EL (cell line): ENCODE data around the gene STIP1.

Source experiments
- DNase-seq: peaks from one replicate; pipeline ENCODE4 v3.0.0-alpha.2; 2016

STIP1 gene

DNA sequence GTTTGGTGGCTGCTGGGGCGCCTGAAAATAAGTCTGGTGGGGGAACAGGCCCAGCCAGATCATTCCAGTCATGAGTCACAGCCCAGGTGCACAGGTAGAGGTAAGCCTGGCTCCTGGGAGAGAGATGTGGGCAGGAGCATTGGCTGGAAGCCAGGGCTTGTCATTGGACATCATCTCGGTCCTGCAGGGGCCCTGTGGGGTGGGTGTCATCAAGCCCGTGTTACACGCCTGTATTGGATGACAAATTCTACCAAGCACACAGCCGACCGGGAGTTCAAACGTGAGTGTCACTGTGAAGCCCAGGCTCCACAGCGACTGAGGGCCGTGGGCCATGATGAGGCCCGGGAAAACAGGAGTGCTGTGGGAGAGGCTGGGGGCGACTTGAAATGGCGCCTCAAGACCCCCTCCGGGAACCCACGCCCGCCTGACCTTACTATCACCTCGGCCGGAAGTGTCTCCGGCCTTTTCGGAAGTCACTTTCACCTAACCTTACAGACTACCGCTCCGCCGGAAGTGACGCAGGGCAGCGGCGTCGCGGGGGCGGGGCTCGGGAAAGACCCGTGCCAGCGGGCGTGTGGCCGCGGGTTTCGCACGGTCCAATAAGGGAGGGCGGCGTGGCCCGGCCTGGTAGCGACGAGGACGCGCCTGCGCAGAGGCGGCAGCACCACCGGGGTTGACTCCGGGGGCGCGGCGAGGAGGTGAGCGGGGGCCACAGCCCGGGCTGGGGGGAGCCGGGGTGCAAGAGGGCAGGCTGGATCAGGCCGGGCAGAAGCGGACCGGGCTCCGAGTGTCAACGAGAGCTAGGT is 54.7 kb downstream of the STIP1 start, which contains the start of gene FKBP2:
FKBP2 (plus strand) TSS at position 661 of the 806 bp plus-strand sequence. CDS start 1,293 bp downstream, outside the sequence.
- DNase-seq, result peak; percentile 97

DNA sequence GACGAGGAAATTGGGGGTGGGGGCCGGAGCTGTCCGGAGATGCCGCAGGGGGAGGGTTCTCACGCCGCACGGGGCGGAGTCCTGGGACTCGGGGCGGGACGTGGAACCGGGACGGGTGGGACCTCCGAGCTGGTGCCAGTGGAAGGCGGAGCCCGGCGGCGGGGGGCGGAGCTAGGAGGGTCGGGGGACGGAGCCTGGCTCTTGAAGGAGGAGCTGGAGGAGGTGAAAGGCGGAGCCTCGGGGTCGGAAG is 55.2 kb downstream of the STIP1 start:
- DNase-seq, result peak; percentile 99

DNA sequence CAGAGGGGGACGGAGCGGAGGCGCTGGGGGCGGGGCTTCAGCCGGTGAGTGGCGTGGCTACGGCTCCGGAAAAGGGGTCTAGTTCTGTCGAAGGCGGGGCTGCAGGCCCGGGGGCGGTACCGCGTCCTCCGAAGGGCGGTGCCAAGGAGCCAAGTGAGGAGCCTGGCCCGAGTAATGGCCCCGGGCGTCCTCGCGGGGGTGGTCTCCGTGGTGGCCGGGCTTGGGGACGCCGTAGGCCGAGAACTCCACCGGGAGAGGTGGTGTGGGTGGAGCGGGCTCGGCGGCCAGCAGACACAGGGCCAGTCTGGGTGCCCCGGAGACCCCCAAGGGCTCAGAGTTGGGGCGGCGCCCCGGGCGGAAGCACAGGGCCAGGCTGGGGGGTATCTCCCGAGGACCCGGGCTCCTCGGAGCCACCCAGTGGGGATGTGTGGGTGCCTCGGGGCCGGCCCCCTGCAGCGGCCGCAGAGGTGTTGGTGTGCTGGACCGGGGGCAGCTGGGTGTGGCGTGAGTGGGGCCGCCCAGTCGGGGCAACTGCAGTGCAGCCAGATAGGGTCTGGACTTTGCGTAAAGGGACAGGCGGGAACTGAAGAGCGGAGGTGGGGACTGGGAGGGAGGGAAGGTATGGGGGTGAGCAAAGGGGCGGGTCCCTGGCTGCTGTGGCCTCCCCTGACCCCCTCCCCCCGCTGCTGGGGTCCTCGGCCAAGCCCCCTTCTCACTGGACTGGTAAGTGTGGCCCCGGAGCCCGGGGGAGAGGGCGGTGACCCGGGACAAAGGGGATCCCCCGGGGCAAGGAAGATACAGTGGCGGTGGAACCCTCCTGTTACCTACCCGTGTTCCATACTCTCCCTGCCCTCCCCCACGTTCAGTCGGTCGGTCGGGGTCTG is 55.8 kb downstream of the STIP1 start:
- DNase-seq, result peak; percentile 71

DNA sequence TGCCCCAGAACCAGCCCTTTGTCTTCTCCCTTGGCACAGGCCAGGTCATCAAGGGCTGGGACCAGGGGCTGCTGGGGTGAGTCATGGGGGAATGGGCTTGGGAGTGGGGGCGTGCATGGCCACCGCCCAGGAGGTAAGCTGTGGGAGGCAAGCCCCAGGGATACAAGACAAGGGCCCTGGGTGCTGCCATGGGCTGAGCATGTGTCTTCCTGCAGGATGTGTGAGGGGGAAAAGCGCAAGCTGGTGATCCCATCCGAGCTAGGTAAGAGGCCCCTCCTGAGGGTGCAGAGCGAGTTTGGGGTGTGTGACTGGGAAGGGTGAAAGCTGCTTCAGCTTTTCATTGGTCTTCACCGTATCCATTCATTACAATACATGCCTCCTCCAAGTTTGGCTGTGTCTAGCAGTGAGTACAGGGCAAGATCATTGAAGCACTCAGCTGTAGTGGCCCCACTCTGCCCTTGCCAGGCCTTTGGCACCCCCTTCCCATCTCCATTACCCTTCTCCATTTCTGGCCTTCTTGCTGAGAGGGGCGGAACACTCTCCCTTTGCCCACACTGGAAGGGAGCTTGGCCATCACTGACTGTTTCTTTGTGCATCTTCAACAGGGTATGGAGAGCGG is 57.4 kb downstream of the STIP1 start:
- DNase-seq, result peak; percentile 21

DNA sequence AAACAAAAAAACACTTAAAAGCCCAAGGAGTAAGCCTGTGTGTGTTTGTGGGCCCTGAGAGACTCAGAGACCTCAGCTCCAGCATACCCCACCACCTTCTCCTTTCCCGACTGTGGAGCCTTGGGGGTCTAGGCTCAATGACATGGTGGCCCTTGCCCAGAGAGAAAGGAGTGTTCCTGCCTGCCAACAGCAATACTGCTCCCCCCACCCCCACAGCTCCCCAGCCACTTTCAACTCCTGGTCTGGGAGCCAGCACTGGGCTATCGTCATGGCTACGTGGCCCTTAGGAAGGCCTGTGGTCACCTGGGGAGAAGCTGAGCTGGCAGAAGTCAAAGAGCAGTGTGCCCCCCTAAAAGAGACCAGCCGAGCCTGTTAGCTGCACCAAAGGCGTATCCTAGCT is 58.1 kb downstream of the STIP1 start:
- DNase-seq, result no peak

DNA sequence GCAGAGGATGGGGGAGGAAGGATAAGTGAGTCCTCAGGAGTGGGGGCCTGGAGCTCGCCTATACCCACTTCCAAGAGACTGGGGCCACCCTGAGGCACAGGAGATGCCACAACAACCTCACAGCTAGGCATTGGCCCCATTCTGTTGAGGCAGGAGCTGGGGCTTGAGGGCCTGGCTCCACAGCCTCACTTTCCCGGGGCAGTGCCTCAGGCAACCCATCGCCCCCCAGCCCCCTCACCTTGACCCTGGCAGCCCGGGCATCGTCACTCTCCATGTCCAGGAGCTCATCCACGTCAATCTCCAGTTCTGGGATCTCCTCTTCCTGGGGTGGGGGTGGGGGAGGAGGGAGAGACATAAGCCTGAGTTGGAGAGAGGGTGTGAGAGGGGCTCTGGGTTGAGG is 59.0 kb downstream of the STIP1 start:
- DNase-seq, result no peak

DNA sequence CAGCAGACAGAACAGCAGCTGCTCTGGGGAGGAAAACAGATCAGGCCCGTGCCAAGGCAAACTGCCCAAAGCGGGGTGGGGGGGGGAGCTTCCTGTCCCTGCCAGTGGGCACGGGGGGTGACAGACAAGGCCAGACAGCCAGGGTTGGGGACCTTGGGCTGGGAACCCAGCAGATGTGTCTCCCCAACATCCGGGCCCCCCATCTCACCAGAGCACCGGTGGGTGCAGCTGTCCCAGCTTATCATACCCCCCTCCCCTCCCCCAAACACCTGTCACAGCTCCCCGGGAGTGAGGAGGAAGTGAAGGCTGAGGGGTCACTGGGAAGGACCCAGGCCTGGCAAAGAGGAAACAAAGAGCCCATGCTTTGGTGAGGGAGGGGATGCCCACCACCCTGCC is 59.4 kb downstream of the STIP1 start:
- DNase-seq, result peak; percentile 52

DNA sequence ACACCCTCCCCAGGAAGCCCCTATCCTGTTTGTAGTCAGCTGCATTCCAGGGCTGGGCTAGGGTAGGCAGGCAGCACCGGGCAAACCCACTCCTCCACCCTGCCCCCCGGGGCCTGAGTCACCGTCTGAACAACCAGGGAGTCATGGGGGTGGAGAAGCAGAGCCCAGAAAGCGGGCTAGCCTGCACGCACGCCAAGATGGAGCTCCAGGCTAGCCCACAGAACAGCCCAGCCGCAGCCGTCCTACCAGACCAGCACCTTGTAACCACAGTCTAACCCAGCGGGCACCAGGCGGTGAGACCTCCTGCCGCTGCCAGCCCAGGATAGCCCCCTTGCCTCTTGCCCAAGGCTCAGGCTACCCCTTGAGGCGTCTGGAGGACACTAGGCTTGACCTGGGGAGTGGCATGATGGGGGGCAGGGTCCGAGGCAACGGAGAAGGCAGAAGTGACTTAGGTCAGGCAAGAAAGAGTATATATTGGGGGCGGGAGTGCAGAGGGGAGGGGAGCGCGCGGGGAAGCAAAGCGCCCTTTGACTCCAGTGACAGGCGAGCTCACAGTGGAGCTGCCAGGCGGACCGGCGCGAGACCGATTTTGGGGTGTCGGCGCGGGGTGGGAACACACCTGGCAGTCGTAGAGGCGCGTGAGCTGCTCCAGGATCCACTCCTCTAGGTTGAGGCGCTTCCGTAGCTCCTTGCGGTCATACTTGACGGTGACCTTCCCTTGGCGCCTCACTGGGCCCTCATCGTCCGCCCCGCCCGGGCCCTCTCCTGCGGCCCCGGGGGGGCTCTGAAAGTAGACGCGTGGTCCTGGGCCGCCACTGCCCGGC is 60.0 kb downstream of the STIP1 start:
- DNase-seq, result peak; percentile 98

DNA sequence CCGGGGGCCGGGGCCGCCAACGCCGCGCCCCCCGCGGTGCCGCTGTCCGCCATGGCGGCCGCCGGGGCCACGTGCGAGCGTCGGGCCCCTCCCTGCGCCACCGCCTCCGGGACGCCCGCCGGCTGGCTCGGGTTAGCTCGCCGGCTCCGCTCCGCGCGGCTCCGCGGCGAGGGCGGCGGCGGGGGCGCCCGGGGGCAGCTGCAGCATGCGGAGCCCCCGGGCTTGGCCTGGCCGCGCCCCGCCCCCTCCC is 60.6 kb downstream of the STIP1 start:
- peak; percentile 17 for DNase-seq

DNA sequence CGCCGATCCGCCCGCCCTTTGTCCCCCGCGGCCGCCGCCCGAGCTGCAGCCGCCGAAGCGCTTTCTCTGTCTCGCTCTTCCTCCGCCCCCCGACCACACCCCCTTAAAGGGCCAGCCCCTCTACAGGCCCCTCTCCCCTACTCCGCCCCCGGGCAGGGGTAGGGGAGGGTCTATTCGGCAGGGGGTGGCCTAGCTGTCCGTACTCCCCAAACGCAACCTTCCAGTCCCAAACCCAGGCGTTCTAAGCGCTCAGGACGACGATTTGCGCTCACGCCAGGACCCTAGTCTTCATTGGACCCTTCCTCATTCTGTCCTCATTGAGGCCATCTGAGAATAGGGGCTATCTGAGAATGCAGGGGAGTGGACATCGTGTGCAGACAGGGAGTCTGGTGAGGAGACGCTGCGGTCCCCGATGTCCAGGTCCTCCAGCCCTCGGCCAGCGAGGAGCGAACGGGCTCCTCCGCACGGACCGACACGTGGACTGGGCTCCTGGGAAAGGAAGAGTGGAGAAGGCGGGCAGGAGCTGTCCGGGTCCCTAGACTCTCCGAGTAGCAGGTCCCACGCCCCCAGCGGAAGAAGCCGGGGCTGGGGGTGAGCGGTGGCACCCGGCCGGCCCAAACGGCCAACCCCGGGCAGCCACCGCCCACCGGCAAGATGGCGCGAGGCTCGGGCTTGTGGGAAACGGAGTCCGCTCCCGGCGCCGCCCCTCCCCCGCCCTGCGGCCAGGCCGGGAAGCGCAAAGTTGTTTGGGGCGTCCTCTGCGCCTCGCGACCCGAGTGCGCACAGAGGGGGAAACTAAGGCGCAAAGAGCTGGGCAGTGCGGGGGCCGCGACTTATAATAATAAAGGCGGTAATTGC is 61.1 kb downstream of the STIP1 start, which contains the start of gene PPP1R14B:
PPP1R14B (minus strand) TSS at position 73 of the 858 bp plus-strand sequence. CDS start 270 bp downstream, outside the sequence.
- DNase-seq, result peak; percentile 86

DNA sequence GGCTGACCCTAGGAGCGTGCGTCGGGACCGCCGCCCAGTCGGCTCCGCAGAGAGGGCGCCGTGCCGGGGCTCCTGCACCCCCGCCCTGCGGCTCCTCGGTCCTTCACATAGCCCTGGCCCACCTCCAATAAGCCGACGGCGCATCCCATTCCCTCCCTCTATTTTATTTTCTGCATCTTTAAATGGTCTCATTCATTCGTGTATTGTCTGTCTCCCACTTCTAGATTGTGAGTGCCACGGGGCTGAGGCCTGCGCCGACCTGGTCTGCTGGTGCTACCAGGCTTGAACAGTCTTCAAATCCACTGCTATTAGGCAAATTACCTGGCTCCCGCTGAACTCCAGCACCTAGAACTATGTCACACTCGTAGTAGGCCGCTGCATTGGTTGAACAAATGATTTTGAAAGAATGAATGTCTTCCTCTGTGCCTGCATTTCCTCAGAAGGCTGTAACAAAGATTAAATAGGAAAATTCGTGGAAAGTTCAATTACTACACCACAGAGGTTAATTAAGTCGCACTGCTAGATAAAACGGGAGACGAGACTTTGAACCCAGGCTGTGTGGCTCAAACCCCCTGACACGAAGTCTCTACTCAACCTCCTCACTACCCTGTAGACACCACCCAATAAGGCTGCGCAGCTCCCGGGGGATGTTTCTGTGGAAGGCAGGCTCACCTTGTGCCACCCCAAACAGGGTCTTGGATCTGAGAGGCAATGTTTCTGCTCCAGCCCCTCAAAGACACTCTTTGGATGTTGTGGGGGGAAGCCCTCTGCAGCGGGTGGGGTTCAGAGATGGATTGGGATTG is 62.0 kb downstream of the STIP1 start:
- DNase-seq, result no peak

DNA sequence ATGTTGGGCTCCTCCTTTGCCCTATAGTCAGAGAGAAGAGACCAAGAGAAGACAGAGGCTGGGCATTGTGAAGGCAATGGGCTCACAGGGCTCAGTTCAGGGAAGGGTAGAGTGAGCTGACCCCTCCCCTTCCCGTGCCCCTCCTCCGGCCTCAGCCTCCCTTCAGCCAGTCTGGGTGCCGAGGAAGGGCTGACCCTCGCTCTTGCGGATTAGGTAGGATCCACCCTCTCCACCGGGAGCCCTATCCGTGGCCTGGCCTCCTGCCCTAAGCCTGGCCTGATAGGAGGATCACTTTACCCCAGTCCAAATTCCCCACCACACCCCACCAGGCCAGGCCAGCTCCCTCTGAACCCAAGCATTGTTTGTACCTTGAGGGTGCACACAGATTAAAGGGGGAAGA is 62.6 kb downstream of the STIP1 start:
- no peak for DNase-seq

DNA sequence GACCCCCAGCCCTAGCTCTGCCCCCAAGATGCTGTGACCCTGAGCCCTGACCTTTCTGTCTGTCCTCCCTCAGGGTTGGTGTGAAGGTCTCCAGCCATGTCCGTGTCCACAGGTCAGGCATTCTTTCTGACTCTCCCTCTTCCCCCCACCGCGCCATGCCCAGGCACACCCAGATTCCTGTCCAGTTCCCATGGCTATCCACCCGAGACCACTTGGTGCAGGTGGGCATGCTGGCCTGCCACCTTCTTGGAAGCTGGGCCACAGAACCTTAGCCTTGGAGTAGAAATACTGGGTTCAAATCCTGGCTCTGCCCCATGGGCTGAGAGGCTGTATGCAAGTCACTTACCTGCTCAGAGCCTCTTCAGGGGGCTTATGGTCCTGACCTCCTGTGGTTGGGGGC is 63.1 kb downstream of the STIP1 start:
- no peak for DNase-seq

DNA sequence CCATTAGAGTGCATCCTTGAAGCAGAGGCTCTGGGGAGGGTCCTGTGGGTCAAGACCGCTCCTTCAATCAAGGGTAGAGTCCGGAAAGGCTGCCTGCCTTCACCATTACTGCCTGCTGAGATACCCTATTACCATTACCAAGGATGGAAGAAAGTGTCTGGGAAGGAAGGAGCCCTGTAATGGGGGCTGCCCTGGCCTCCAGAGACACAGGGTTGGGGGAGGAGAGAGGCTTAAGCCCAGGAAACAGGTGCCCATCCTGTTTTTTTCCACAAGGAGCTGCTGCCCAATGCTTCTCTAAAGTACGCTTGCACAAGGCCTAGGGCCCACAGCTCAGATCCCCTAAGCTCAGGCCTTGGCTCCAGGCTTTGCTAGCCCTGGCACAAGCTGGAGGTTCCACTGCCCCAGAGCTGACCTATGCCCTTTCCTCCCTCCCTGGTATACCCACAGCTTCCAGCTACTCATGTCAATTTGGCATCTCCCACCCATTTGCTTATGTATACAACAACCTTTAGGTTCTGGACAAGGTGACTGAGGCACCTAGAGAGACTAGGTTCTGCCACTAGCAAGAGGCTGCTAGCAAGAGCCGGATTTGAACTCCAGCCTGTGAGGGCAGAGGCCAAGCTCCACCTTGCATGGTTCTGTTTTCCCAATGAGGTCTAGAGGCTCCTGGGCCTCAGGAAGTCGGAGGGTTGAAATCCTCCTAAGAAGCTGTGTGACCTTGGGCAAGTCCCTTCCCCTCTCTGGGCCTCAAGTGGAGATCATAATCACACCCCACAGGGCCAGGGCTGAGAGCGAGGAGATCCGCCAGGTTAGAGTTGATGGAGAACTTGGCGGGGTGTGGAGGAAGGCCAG is 63.8 kb downstream of the STIP1 start:
- DNase-seq, result no peak

DNA sequence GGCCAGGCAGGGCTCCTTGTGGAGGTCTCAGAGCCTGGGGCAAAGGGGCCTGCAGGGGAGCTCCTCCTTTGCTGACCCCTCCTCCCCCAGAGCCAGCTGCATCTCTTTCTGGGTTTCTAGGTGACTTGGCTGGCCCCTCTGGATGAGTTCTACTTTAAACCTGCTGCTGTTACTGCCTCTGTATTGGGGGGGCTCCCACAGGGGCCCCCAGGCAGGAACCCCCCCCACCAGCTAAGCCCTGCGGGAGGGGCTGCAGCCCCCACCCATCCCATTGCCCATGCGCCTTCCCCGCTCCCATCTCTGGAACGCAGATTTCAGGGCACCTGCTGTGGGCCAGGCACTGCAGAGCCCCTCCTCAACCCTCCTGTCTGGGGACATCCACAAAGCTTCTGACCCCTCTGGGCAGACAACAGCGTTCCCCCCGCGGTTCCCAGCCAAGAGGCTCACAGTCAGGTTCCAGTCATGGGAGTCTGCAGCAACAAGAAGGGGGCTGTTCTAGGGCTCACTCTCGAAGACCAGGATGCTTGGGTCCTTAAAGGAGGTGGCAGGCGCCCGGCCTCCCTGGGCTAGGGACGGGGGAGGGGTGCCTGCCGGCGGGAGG is 64.5 kb downstream of the STIP1 start:
- DNase-seq, result peak; percentile 24

DNA sequence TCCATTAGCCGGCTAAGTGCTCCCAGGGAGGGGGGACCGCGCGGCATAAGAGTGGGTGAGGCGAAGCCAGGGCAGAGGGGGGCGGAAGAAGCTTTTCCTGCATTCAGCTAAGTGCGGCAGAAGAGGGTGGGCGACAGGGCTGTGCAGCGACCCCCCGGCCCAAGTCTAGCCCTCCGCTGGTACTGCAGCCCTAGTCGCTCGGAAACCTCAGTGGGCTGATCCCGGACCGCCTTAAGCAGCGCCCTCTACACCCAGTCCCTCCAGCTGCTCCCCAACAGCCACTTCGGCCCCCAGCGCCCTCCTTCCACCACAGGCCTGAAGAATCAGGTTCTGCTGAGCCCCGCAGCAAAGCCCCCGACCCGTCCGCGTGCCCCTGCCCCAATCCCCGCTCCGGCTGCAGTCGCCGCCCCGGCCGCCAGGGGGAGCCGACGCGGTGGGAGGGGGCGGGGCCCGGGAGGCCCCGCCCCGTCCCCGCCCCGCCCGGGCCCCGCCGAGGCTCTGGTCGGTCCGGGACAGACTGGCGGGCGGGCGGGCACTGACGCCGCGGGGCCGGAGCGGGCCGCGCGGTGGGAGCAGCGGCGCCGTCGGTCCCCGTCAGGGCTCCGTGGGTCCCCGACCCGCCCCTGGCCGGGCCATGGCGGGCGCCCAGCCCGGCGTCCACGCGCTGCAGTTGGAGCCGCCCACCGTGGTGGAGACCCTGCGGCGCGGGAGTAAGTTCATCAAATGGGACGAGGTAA is 65.2 kb downstream of the STIP1 start, which contains the start of gene PLCB3:
PLCB3 (plus strand) TSS at position 515 of the 737 bp plus-strand sequence; CDS start at position 635, 120 bp downstream.
- peak; percentile 55 for DNase-seq

DNA sequence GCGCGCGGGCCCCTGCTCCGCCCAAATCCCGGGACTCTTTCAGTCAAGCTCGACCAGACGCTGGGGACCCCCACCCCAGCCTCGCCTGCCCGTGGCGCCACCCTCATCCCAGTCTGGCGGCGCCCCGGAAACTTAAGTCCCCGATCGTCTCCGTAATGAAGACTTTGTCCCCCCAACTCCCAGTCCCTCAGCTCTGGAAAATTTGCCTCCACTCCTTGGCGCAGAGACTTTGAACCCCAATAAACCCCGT is 65.7 kb downstream of the STIP1 start:
- no peak for DNase-seq

DNA sequence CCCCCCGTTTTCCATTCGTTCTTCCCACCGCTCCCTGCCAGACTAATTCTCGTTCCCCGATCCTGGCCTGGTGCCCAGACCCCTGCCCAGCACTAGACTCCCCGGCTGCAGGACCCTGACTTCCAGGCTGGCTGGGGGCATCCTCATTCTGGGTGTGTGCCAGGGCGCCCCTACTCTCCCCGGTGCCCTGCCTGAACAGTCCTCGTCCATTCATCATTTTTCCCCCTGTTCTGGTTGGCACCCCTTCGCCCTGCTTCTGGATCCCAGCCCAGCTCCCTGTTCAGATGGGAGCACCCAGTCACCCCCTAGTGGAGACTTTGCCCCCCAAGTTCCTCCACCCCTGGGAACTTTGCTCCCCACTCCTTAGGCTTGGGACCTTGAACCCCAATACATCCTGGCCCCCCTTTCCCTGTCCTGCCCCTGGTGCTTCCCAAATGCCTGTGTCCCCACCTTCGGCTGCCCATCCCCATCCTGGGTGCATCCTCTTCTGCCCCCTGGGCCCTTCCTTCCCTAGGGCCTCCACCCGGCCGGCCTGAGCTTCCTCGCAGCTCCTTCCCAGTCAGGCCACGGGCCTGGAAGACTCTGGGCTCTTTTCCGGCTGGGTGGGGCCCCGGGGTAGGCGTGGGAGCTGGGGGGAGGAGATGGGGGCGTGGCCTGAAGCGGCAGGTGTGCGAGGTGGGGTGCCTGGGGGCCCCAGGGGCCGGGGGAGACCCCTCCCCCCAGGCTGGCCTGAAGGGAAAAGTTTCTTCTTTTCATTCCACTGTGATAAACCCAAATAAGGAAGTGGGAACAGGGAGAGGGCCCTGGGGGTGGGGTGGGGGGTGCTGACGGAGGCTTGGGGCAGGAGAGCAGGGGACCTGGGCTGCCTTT is 66.3 kb downstream of the STIP1 start:
- DNase-seq, result peak; percentile 69
